ENCODE measurements around the gene NECAP2. TPM values are rescaled to one million over a fixed set of nuclear protein-coding genes. Genes with fewer than 3 reads are reported as not detected.

Gene NECAP2
- total and polyA plus RNA-seq, 4 donors, result 21.8 to 41.8 (median 26.2) TPM

DNA sequence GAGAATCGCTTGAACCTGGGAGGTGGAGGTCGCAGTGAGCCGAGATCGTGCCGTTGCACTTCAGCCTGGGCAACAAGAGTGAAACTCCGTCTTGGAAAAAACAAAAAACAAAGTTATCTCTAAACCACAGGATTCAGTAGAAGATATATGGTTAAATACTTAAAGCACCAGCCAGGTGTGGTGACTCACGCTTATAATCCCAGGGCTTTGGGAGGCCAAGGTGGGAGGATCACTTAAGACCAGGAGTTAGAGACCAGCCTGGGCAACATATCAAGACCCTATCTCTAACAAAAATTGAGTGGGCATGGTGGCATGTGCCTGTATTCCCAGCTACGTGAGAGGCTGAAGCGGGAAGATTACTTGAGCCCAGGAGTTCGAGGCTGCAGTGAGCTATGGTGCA lies 5.6 kb downstream of the NECAP2 start:
- Histone ChIP-seq H3K36me3 (ENCODE audit: control insufficient read depth in 4 of 4, insufficient read depth in 3 of 4, low read depth in 1 of 4, low read length in 3 of 4) (peaks cover 11 to 43% (median 31%) of the 10 kb centered on the region in 4 donors), H3K9me3 (ENCODE audit: control insufficient read depth in 4 of 4, low read length in 3 of 4) (no peaks in the 10 kb centered on the region), H3K27ac (ENCODE audit: low read depth in 1 of 2, low read length in 2 of 2) (no peak overlapping the region), H3K27me3 (ENCODE audit: control insufficient read depth in 4 of 4, insufficient read depth in 4 of 4, low read length in 3 of 4) (no peaks in the 10 kb centered on the region), H3K4me1 (ENCODE audit: control insufficient read depth in 4 of 4, insufficient read depth in 4 of 4, low read length in 3 of 4) (peaks cover 0 to 21% (median 11%) of the 10 kb centered on the region in 4 donors), H3K9ac (ENCODE audit: low read depth in 1 of 2, low read length in 2 of 2) (no peak overlapping the region), H3K4me3 (ENCODE audit: low read depth in 1 of 3, low read length in 3 of 3) (no peak overlapping the region)
- 88% methylated on average over 10 of the region's 10 CpGs for WGBS
- DNase-seq (ENCODE audit: low spot score), result no peak
- TF ChIP-seq EGR1 (IDR thresholded peaks at IDR 0.05; ENCODE audit: low read depth in 2 of 2), result no peak
- TF ChIP-seq HNF4A (conservative IDR thresholded peaks at IDR 0.05), result no peak
- no peak for TF ChIP-seq HNF4G (IDR thresholded peaks at IDR 0.05)
- TF ChIP-seq RXRA (IDR thresholded peaks at IDR 0.05), result no peak
- TF ChIP-seq, protein P1, sequence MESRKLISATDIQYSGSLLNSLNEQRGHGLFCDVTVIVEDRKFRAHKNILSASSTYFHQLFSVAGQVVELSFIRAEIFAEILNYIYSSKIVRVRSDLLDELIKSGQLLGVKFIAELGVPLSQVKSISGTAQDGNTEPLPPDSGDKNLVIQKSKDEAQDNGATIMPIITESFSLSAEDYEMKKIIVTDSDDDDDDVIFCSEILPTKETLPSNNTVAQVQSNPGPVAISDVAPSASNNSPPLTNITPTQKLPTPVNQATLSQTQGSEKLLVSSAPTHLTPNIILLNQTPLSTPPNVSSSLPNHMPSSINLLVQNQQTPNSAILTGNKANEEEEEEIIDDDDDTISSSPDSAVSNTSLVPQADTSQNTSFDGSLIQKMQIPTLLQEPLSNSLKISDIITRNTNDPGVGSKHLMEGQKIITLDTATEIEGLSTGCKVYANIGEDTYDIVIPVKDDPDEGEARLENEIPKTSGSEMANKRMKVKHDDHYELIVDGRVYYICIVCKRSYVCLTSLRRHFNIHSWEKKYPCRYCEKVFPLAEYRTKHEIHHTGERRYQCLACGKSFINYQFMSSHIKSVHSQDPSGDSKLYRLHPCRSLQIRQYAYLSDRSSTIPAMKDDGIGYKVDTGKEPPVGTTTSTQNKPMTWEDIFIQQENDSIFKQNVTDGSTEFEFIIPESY (IDR thresholded peaks at IDR 0.05), result no peak
- no peak for TF ChIP-seq RAD21 (IDR thresholded peaks at IDR 0.05)
- TF ChIP-seq FOXA1 (IDR thresholded peaks at IDR 0.05), result no peak
- TF ChIP-seq, protein P2, sequence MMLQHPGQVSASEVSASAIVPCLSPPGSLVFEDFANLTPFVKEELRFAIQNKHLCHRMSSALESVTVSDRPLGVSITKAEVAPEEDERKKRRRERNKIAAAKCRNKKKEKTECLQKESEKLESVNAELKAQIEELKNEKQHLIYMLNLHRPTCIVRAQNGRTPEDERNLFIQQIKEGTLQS (IDR thresholded peaks at IDR 0.05), result no peak

DNA sequence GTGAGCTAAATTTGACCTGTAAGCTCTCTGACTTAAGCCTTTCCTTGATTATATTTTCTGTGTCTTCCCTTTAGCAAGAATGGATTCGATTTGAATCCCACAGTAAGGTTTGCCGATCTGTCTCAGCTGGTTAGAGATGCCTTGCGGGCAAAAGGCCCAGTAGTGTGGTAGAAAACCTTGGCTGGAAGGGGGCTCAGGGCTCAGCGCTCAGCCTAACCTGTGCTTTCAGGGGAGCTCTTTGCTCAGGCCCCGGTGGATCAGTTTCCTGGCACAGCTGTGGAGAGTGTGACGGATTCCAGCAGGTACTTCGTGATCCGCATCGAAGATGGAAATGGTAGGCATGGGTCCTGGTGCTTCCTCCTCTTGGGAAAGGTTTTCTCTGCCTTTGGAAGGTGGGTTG lies 7.1 kb downstream of the NECAP2 start:
- H3K4me1 ChIP-seq (ENCODE audit: control insufficient read depth in 4 of 4, insufficient read depth in 4 of 4, low read length in 3 of 4), result peaks cover 0 to 16% (median 4%) of the 10 kb centered on the region in 4 donors

DNA sequence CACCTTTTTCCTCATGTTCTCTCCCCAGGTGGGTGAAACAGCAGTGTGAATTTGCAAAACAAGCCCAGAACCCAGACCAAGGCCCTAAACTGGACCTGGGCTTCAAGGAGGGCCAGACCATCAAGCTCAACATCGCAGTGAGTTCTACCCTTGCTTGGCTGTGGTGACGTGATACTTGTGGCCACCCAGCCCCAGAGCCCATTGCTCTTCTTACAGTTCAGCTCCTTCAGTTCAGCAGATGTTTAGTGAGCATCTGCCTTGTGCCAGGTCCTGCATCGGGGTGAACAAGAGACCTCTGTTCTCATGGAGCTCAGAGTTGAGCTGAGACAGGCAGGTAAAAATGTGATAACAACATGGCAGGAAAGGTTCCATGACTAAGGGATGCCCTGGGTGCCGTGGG lies 8.5 kb downstream of the NECAP2 start:
- Histone ChIP-seq H3K9me3 (ENCODE audit: control insufficient read depth in 4 of 4, low read length in 3 of 4) (no peaks in the 10 kb centered on the region), H3K27ac (ENCODE audit: low read depth in 1 of 2, low read length in 2 of 2) (no peak overlapping the region), H3K27me3 (ENCODE audit: control insufficient read depth in 4 of 4, insufficient read depth in 4 of 4, low read length in 3 of 4) (no peaks in the 10 kb centered on the region), H3K4me3 (ENCODE audit: low read depth in 1 of 3, low read length in 3 of 3) (no peak overlapping the region), H3K4me1 (ENCODE audit: control insufficient read depth in 4 of 4, insufficient read depth in 4 of 4, low read length in 3 of 4) (peaks cover 0 to 4% (median 0%) of the 10 kb centered on the region in 4 donors), H3K9ac (ENCODE audit: low read depth in 1 of 2, low read length in 2 of 2) (no peak overlapping the region), H3K36me3 (ENCODE audit: control insufficient read depth in 4 of 4, insufficient read depth in 3 of 4, low read depth in 1 of 4, low read length in 3 of 4) (peaks cover 15 to 64% (median 40%) of the 10 kb centered on the region in 4 donors)
- WGBS, result 99% methylated on average over 4 of the region's 4 CpGs
- DNase-seq (ENCODE audit: low spot score), result no peak
- TF ChIP-seq NR2F2 (IDR thresholded peaks at IDR 0.05) (no peak), HNF4A (conservative IDR thresholded peaks at IDR 0.05) (no peak), YY1 (IDR thresholded peaks at IDR 0.05) (no peak), FOXA2 (IDR thresholded peaks at IDR 0.05) (no peak), EGR1 (IDR thresholded peaks at IDR 0.05; ENCODE audit: low read depth in 2 of 2) (no peak), RAD21 (IDR thresholded peaks at IDR 0.05) (no peak), TAF1 (conservative IDR thresholded peaks at IDR 0.05) (no peak)
- TF ChIP-seq, protein P3, sequence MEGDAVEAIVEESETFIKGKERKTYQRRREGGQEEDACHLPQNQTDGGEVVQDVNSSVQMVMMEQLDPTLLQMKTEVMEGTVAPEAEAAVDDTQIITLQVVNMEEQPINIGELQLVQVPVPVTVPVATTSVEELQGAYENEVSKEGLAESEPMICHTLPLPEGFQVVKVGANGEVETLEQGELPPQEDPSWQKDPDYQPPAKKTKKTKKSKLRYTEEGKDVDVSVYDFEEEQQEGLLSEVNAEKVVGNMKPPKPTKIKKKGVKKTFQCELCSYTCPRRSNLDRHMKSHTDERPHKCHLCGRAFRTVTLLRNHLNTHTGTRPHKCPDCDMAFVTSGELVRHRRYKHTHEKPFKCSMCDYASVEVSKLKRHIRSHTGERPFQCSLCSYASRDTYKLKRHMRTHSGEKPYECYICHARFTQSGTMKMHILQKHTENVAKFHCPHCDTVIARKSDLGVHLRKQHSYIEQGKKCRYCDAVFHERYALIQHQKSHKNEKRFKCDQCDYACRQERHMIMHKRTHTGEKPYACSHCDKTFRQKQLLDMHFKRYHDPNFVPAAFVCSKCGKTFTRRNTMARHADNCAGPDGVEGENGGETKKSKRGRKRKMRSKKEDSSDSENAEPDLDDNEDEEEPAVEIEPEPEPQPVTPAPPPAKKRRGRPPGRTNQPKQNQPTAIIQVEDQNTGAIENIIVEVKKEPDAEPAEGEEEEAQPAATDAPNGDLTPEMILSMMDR (IDR thresholded peaks at IDR 0.05; ENCODE audit: low read depth, low read length, missing input control), result no peak
- TF ChIP-seq, protein P4, sequence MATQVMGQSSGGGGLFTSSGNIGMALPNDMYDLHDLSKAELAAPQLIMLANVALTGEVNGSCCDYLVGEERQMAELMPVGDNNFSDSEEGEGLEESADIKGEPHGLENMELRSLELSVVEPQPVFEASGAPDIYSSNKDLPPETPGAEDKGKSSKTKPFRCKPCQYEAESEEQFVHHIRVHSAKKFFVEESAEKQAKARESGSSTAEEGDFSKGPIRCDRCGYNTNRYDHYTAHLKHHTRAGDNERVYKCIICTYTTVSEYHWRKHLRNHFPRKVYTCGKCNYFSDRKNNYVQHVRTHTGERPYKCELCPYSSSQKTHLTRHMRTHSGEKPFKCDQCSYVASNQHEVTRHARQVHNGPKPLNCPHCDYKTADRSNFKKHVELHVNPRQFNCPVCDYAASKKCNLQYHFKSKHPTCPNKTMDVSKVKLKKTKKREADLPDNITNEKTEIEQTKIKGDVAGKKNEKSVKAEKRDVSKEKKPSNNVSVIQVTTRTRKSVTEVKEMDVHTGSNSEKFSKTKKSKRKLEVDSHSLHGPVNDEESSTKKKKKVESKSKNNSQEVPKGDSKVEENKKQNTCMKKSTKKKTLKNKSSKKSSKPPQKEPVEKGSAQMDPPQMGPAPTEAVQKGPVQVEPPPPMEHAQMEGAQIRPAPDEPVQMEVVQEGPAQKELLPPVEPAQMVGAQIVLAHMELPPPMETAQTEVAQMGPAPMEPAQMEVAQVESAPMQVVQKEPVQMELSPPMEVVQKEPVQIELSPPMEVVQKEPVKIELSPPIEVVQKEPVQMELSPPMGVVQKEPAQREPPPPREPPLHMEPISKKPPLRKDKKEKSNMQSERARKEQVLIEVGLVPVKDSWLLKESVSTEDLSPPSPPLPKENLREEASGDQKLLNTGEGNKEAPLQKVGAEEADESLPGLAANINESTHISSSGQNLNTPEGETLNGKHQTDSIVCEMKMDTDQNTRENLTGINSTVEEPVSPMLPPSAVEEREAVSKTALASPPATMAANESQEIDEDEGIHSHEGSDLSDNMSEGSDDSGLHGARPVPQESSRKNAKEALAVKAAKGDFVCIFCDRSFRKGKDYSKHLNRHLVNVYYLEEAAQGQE (IDR thresholded peaks at IDR 0.05), result no peak

More for the DNA sequence above, 7.1 kb downstream of the NECAP2 start:
- WGBS, result 98% methylated on average over 9 of the region's 9 CpGs
- peaks cover 15 to 56% (median 38%) of the 10 kb centered on the region in 4 donors for H3K36me3 ChIP-seq (ENCODE audit: control insufficient read depth in 4 of 4, insufficient read depth in 3 of 4, low read depth in 1 of 4, low read length in 3 of 4)
- no peak for DNase-seq (ENCODE audit: low spot score)
- TF ChIP-seq JUND (IDR thresholded peaks at IDR 0.05) (no peak), FOXA2 (IDR thresholded peaks at IDR 0.05) (no peak)
- TF ChIP-seq, protein P5, sequence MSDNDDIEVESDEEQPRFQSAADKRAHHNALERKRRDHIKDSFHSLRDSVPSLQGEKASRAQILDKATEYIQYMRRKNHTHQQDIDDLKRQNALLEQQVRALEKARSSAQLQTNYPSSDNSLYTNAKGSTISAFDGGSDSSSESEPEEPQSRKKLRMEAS (IDR thresholded peaks at IDR 0.05), result no peak
- TF ChIP-seq, protein P3 (IDR thresholded peaks at IDR 0.05; ENCODE audit: low read depth, low read length, missing input control), result no peak
- no peaks in the 10 kb centered on the region for H3K9me3 ChIP-seq (ENCODE audit: control insufficient read depth in 4 of 4, low read length in 3 of 4)
- H3K4me3 ChIP-seq (ENCODE audit: low read depth in 1 of 3, low read length in 3 of 3), result no peak overlapping the region
- no peaks in the 10 kb centered on the region for H3K27me3 ChIP-seq (ENCODE audit: control insufficient read depth in 4 of 4, insufficient read depth in 4 of 4, low read length in 3 of 4)
- H3K27ac ChIP-seq (ENCODE audit: low read depth in 1 of 2, low read length in 2 of 2), result no peak overlapping the region
- H3K9ac ChIP-seq (ENCODE audit: low read depth in 1 of 2, low read length in 2 of 2), result no peak overlapping the region
